HG03159 (cell line): Measurements from ENCODE around the gene EXOC3.
"Not testable (repeated sequence)": the region's sequence is repeated elsewhere in the genome, so short reads cannot be mapped to it uniquely, and the experiment has no call there.

Experiments used
- ATAC-seq: cut with Tn5 transposase; IDR thresholded peaks from one replicate; pipeline ENCODE4 v1.9.1; 2021; ENCODE audit warnings: mild to moderate bottlenecking, moderate library complexity; ENCODE audit not compliant: unreplicated experiment

The EXOC3 gene

GRCh38 chr5:484556-484955 lies 41.6 kb downstream of the EXOC3 start:
- no peak for ATAC-seq

DNA sequence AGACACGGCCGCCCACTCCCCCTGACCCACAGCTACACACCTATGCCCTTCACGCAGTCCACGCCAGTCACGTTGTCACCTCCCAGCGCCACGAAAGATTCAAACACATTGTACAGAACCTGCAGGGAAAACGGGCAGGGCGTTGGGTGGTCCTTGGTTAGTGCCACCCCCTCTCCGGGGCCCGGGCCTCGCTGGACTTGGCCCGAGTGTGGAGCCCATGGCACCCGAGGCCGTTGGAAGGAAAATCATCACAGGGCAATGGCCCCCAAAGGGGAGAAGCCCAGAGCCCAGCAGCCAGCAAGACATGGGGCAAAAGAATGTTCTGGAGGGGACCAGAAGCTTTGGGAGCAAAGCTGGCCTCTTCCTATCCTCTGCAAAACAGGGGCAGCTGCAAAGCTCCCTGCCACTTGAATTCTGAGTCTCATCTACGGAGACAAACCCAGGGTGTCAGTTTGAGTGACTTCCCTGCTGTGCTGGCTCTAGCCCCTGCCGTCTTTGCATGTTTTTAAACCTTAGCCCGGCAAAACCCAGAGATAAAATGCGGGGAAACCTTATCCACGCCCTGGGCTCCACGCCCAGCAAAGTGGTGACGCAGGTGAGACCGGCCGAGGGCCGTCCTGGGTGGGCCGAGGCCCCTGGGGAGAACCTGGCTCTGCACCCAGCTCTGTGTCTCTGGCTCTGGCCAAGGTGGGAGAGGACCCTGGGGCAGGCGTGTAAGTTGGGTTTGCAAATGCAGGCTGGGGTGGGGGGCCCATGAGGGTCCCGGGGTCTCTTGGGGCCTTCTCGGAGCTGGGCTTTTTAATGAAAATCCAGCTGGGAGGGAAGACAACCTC lies 42.4 kb downstream of the EXOC3 start:
- no peak for ATAC-seq

- no peak for ATAC-seq
Measured at GRCh38 chr5:485946-486491, 43.0 kb downstream of the EXOC3 start.

GRCh38 chr5:486597-486996 lies 43.6 kb downstream of the EXOC3 start:
- not testable (repeated sequence) for ATAC-seq

DNA sequence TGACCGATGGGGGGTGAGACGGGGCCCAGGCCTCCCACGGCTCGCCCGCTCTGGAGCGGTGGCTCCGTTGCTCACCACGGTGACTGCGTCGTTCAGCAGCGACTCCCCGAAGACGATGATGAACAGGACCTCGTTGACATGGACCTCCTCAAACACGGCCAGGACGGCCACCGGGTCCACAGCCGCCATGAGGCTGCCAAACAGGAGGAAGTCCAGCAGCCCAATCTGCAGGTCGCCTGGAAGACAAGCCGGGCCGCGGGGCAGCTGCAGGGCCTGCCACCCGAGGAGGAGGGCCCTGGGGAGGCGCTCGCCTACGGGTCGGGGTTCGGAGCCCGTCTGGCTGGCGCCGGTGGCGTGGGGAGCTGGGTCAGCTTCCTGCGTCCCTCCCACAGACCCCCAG lies 45.3 kb downstream of the EXOC3 start:
- ATAC-seq: no peak

DNA sequence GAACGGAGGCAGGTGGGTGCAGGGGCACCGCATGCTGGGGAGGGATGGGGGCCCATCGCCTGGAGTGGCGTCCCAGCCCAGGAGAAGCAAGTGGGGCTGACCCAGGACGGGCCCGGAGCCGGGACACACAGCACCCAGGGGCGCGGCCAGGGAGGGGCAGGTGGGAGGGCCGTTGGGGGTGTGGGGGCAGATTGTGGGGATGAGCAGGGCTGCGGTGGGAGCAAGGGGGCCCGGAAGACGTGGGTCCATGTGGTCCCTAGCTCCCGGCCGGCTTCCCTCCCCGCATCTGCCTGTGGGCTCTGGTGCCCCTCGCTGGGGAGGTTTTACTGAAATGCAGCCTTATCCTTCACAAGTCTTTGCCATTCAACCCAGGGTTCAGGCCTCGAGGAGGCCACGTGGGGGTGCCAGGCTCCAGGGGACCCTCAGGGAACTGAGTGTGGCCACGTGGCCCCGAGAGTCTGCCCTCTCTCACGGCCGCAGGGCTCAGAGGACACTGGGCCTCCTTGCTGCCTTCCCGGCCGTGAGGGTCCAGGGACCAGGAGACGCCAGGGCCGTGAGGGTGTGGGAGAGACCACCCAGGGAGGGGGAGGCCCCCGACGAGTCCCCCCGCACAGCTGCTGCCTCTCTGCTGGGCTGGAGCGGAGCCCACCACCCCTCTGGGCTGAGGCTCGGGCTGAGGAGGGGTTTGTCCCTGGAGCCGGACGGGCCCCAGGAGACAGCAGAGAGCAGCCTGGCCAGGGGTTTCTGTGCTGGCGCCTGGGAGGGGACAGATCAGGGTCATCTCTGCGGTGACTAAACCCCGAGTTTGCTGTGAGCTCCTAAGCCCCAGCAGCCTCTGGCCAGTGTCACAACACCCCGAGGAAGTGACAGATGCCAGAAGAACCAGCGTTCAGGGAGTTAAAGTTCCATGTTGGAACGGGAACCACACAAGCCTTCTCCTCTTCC lies 46.0 kb downstream of the EXOC3 start:
- ATAC-seq: no peak

DNA sequence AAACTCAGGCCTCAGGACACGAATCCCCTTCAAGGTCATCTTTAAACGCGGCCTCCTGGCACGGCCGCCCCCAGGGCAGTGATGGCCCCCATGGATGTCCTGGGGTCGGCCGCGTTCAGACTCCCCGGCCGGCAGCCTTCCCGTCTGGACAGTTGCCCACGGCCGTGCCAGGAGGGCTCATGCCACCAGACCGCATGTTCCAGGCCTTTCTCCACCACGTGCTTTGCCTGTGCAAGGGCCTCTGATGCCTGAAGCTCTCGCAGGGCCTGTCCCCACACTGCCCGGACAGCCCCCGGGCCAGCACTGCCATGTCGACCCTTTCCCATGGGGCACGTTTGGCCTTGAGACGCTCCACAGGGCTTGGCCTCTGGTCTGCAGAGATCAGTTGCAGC lies 46.7 kb downstream of the EXOC3 start:
- ATAC-seq: no peak

GRCh38 chr5:490116-491106 lies 47.4 kb downstream of the EXOC3 start:
- ATAC-seq: no peak

GRCh38 chr5:491119-491855 lies 48.3 kb downstream of the EXOC3 start:
- no peak for ATAC-seq

- no peak for ATAC-seq
Measured at GRCh38 chr5:491856-492155, 48.8 kb downstream of the EXOC3 start.

- ATAC-seq: no peak
Measured at GRCh38 chr5:492314-492893, 49.4 kb downstream of the EXOC3 start.

- no peak for ATAC-seq
Measured at GRCh38 chr5:493119-493701, 50.2 kb downstream of the EXOC3 start.

- no peak for ATAC-seq
Measured at GRCh38 chr5:493758-494157, 50.8 kb downstream of the EXOC3 start.

DNA sequence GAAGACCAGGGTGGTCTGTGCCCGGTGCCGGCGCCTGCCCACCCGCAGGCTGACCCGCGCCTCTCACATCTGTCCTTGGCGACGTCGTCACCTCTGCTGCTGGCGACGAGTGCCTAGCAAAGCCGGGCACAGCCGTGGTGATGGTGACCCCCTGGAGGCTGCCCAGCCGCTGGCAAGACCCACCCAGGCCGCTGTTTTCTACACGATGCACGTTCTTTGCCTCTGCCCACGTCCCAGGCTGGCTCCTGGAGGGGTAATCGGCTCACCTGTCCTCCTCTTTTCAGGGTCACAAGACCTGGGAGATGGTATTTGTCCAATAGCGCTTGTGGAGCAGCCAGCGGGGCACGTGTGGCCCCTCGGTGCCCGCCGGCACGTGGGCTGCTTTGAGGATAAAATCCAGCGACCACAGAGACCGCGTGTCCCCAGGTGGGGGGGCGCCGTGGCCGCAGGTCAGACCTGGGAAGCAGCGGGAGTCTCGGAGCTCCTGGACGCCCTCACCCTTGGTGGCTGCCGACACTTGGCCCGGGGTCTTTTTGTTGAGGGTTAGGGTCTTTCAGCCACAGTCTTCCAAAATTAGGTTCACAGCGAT lies 51.8 kb downstream of the EXOC3 start:
- ATAC-seq: no peak

DNA sequence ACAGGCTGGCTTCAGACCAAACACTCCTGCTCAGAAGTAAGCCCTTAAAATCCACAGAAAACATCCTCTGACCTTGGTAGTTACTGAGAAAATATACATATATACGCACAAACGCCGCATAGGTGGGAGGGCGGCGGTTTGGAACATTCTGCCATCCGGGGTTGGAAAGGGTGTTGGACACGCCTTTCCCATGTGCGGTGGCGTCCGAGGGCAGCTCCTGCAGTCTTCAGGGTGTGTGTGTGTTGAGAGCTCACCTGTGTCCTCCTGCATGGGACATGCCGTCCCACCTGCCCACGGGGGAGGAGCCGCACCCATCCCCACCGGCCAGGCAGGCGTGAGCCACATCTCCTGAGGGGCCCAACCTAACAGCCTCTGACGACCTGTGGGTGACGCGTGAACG lies 53.1 kb downstream of the EXOC3 start:
- no peak for ATAC-seq

DNA sequence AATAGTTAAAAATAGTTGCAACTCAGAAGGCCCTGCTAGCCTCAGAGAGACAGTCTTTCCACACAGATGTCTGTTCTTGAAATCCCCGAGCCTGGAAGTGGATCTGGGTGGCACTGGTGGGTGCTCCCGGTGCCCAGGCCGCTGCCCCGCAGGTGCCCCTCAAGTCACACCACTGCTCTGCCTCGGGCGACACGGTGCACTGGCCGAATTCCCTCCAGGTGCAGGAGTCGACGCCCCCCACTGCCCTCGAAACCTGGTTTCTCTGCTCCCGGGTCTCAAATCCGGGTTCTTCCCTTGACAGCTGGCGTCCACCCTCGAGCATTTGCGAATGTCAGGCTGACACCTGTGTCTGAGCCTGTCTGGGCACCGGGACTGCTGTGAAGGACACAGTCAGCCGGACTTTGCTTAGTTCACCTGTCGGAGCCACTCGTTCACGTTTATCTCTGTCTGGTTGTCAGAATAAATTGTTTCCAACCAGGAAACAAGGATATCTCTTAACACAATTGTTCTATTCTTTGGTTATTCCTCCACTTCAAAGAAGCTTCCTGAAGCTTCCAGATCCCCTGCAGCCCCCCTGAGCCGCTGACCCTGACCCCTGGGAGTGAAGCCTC lies 54.2 kb downstream of the EXOC3 start:
- no peak for ATAC-seq

DNA sequence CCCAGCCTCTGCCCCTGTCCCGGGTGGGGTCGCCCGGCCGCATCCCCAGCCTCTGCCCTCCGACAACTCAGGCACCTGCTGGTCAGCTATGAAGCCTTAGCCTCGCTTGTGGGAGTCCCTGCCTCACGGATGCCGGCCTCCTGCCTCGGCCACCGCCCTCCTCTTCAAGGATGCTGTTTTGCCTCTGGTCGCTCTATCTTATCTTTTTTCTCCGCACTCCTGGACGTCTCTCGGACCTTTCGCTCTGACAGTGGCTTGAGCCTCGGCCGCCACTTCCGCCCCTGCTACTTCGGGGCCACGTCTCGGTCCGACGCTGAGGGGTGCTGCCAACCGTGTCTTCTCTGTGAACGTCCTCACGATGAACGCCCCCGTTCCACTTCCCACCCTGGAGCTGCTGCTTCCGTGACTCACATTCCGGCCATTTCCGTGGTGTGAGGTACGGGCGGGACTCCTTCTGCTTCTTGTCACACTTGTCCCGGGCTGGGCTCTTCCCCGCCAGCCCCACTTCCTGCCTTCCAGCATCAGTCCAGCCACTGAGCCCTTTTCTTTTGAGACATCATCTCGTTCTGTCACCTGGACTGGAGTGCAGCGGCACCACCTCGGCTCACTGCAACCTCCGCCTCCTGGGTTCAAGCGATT lies 55.0 kb downstream of the EXOC3 start:
- no peak for ATAC-seq
